NCI-H526 treated with DMSO at 0.1 percent for 48 hours (cell line): ENCODE measurements around the gene MRPL48.
"Not testable (repeated sequence)": the region's sequence is repeated elsewhere in the genome, so short reads cannot be mapped to it uniquely, and the experiment has no call there.

Experiments used
- DNase-seq: peaks from one replicate; lab custom pipeline; 2025; lab: John Stamatoyannopoulos, UW

The MRPL48 gene

GRCh38 chr11:73787643-73788558 lies at the start of gene MRPL48:
Gene MRPL48, plus strand, starts transcription at chr11:73787874. Its CDS starts 98 bp downstream, at chr11:73787972.
- DNase-seq: peak; percentile 96

GRCh38 chr11:73743045-73743444 lies 44.6 kb upstream of the MRPL48 start:
- no peak for DNase-seq

DNA sequence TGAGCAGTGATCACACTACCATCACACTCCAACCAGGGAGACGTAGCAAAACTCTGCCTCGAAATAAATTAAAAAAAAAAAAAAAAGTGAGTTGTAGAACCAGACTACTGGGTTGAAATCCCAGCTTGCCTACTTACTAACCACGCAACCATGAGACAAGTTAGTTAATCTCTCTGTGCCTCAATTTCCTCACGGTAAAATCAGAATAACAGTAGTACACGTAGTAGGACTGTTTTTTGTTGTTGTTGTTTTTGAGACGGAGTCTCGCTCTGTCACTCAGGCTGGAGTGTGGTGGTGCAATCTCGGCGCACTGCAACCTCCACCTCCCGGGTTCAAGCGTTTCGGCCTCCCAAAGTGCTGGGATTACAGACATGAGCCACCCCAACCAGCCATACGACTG lies 41.0 kb upstream of the MRPL48 start:
- no peak for DNase-seq

DNA sequence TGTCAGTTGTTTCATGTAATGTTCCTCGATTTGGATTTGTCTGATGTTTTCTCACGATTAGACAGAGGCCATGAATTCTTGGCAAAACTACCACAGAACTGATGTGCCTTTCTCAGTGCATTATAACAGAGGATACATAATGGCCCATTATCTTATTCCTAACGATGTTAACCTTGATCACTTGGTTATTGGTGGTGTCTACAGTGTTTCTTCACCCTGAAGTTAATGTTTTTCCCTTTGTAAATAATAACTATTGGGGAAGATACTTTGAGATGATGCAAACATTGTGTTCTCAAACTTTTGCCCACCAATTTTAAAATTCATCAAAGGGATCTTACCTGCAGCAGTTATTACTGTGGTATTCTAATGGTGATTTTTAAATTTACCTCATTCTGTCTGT lies 39.9 kb upstream of the MRPL48 start:
- DNase-seq: no peak

DNA sequence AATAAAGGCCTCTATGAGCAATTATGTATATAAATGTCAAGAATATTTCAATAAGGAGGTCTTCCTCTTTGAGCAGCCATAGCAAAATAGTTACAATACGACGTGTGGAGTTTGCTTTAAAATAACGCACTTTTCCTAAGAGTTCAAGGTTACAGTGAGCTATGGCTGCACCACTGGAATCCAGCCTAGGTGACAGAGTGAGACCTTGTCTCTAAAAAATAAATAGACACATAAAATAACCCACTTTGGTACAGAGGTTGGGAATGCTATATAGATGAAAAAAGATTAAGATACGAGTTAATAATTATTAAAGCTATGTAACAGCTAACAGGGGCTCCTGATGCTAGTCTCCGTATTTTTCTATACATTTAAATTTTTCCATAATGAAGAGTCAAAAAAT lies 39.4 kb upstream of the MRPL48 start:
- no peak for DNase-seq

GRCh38 chr11:73749118-73749517 lies 38.6 kb upstream of the MRPL48 start:
- no peak for DNase-seq

GRCh38 chr11:73750228-73750627 lies 37.4 kb upstream of the MRPL48 start:
- DNase-seq: no peak

- DNase-seq: not testable (repeated sequence)
Observed at GRCh38 chr11:73750862-73751261, 36.8 kb upstream of the MRPL48 start.

GRCh38 chr11:73752216-73752867 lies 35.3 kb upstream of the MRPL48 start:
- no peak for DNase-seq

- no peak for DNase-seq
Observed at GRCh38 chr11:73752903-73753302, 34.8 kb upstream of the MRPL48 start.

- DNase-seq: no peak
Observed at GRCh38 chr11:73753938-73754337, 33.7 kb upstream of the MRPL48 start.

DNA sequence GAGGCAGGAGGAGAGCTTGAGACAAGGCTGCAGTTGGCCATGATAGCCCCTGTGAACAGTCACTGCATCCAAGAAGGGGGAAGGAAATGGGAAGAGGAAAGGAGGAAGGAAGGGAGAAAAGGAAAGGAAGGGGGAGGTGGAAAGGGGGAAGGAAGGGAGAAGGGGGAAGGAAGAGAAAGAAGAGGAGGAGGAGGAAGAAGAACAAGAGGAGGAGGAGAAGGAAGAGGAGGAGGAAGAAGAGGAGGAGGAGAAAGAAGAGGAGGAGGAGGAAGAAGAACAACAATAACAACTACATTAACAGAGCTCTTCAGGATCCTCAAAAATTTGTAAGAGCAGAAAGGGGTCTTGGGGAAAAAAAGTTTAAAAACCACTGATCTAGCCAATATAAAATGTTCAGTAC lies 32.0 kb upstream of the MRPL48 start:
- DNase-seq: no peak

DNA sequence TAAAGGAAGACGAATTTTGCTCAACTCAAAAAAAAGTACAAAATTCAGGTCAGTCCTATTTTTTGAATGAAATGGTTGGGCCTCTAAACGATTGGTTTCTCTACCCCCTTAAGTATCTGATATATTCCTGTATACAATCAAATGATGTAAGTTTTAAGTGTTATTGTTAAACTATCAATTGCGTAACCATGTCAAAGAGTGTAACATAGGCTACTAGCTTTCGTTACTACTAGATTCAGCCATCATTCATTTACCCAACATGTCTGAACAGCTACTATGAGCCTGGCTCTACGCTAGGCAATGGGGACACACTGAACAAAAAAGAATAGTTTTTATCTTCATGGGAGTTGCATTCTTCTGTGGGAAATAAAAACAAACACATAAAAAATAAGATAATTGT lies 30.1 kb upstream of the MRPL48 start:
- DNase-seq: no peak

DNA sequence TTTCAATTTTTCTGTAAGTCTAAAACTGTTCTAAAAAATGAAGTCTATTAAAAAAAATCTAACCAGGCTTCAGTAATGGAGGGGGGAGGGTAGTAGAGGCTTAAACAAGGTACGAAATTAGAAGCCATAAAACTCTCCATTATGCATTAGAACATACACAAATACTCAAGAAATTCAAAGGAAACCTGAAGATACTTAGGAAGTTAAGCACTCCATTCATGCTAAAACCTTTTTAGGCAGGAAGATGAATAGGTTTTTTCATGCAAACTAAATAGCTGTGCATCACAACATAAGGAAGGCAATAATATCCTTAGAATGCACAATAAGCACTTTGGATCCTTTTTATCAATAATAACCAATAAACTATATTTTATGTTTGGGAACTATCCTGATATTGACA lies 29.2 kb upstream of the MRPL48 start:
- DNase-seq: no peak

DNA sequence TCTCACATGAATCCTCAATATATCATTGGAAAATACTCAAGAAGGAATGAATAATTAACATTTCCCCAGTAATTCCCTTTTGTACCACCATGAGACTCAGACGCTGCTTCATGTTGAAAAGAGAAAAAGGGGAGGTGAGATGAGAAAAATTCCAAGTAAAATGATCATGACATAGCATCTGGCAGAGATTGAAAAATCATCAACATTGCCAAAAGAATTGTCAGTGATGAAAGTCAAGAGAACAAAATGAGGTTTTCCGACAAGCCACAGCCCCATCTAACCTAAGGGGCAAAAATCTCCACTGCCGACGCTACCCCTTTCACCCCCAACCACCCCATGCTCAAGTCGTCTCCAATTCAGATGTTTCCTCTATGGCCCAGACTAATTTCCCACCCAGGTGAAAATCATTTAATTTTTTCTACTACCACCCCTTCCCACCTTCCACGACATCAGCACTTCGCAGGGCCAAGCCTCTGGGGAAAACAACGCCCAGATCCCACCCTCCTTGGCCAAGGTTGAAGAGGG lies 28.0 kb upstream of the MRPL48 start:
- no peak for DNase-seq

DNA sequence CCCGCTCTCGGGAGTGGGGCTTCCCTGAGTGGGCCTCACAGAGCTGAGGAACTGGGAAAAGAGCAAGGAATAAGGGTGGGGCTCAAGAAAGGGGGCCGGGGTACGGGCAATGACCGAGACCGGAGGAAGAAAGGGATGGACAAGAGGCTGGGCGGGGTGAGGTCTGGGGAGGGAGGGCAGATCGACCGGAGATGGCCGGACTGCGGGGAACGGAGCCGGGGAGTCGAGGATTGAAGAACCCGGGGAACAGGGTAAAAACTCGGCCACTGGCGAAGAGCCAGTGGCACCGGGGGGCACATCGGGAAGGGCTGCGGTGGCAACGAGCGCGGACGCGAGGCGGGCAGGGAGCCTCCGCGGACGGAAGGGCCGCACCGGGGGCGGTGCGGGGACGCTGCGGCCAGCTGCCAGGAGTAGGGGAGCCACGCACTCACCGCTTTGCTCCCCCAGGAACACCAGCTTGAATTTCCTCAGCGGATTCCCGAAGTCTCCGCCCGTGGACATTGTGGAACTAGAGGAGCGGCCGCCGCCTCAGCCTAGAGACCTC lies 27.5 kb upstream of the MRPL48 start:
- DNase-seq: no peak

GRCh38 chr11:73760679-73761402 lies 26.8 kb upstream of the MRPL48 start, which contains the start of gene RAB6A:
Gene RAB6A, minus strand, starts transcription at chr11:73761074. Its CDS starts 439 bp downstream, at chr11:73760635.
- DNase-seq: peak; percentile 98

DNA sequence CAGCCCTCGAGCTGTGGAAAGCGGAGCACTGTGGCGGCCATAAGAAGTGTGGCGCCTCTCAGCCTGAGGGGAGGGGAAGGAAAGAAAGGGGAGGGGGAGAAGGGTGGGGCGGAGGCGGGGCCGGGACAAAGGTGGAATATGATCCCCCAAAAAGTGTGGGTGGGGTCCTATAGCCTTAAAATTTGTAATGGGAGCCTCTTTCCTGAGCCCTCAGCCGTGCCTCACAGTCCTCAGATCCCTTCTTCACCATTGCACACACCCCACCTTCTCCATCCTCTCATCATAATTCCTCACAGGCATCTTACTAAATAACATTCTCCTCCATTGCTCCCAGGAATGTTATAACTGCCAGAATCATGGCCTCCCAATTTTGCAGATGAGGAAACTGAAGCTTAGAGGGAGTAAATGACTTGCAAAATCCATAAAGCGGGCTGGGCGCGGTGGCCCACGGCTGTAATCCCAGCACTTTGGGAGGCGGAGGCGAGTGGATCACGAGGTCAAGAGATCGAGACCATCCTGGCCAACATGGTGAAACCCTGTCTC lies 26.2 kb upstream of the MRPL48 start:
- no peak for DNase-seq

DNA sequence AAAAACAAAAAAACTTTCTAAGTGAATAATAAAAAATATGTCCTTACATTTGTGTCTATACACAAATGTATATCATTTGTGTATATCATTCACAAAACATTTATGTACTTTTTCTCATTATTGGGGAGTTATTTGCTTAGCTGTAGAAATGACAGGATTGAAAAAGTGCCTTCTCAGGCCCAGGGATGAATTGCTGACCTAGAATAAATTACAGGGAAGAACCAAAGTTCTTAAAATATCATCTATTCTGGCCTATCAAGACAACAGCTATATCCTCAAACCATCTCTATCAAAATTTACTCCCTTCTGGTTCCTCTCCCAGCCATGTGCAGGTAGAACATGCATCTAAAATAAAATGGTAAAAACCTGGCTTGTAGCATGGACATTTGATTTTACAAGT lies 24.9 kb upstream of the MRPL48 start:
- DNase-seq: no peak

- no peak for DNase-seq
Observed at GRCh38 chr11:73766763-73767162, 20.9 kb upstream of the MRPL48 start.

- not testable (repeated sequence) for DNase-seq
Observed at GRCh38 chr11:73770811-73771210, 16.9 kb upstream of the MRPL48 start.
